Measurements from ENCODE around the gene ABCG5. TPM values are rescaled to one million over a fixed set of nuclear protein-coding genes. Genes with fewer than 3 reads are reported as not detected.

The ABCG5 gene
- total RNA-seq (not detected), total RNA-seq (0 to 0.08 (median 0) reads per million in 172 experiments)
- not detected for polyA plus RNA-seq (2013, experiment 1 of 2)
- polyA plus RNA-seq (2013, experiment 2 of 2): not detected

GRCh38 chr2:43838560-43839267, at the start of gene ABCG5, which contains the start of gene ABCG8:
Gene ABCG5, minus strand, starts transcription at chr2:43838839. Its CDS starts 160 bp downstream, at chr2:43838679.
Gene ABCG8, plus strand, starts transcription at chr2:43838971. Its CDS starts 83 bp downstream, at chr2:43839054.
- no peak within 1 kb of the TSS for H3K27ac Mint-ChIP-seq
- TF ChIP-seq, protein P1, sequence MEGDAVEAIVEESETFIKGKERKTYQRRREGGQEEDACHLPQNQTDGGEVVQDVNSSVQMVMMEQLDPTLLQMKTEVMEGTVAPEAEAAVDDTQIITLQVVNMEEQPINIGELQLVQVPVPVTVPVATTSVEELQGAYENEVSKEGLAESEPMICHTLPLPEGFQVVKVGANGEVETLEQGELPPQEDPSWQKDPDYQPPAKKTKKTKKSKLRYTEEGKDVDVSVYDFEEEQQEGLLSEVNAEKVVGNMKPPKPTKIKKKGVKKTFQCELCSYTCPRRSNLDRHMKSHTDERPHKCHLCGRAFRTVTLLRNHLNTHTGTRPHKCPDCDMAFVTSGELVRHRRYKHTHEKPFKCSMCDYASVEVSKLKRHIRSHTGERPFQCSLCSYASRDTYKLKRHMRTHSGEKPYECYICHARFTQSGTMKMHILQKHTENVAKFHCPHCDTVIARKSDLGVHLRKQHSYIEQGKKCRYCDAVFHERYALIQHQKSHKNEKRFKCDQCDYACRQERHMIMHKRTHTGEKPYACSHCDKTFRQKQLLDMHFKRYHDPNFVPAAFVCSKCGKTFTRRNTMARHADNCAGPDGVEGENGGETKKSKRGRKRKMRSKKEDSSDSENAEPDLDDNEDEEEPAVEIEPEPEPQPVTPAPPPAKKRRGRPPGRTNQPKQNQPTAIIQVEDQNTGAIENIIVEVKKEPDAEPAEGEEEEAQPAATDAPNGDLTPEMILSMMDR (IDR thresholded peaks at IDR 0.05): no peak

DNA sequence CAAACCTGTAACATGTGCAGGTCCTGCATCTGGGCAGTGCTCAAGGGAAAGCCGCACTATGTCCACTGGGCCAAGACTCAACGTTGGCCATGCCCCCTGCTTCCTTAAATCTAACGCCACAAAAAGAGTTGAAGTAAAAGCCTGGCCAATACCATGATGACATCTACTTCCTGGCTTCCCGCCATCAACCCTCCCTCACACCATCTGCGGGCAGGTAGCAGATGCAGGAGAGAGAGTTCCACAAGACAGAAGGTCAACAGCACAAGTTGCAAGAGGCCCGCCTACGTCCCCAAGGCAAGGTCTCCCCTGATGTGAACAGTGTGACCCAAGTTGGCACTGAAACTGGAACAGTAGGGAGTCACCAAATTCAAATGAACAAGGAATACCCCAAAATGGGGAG, 48.5 kb upstream of the ABCG5 start:
- H3K4me1 ChIP-seq (ENCODE audit: insufficient read depth, low read length): no peaks in the 10 kb centered on the region
- no peak overlapping the region for H3K27ac Mint-ChIP-seq
- no peak overlapping the region for H3K4me3 ChIP-seq (ENCODE audit: low read length)
- DNase-seq: no peak
- H3K9me3 Mint-ChIP-seq: no peaks in the 10 kb centered on the region
- H3K4me3 Mint-ChIP-seq: no peak overlapping the region
- peaks cover 43% of the 10 kb centered on the region for H3K36me3 ChIP-seq (ENCODE audit: insufficient read depth, low read length)
- TF ChIP-seq, protein P1 (IDR thresholded peaks at IDR 0.05): no peak
- H3K27ac ChIP-seq (ENCODE audit: low read depth in 1 of 2, low read length in 2 of 2): no peak overlapping the region
- H3K36me3 Mint-ChIP-seq (ENCODE audit: low read depth): peaks cover 58% of the 10 kb centered on the region
- POLR2A ChIA-PET: no interaction called here
- H3K27me3 Mint-ChIP-seq: no peaks in the 10 kb centered on the region
- ATAC-seq (ENCODE audit: poor library complexity): no peak
- CTCF ChIA-PET: no interaction called here
- H3K9me3 ChIP-seq (ENCODE audit: control insufficient read depth in 1 of 2, insufficient read depth in 1 of 2, low read length in 2 of 2): no peaks in the 10 kb centered on the region
- no peaks in the 10 kb centered on the region for H3K4me1 Mint-ChIP-seq (ENCODE audit: low read depth)
- no peaks in the 10 kb centered on the region for H3K27me3 ChIP-seq (ENCODE audit: control insufficient read depth in 1 of 2, insufficient read depth in 2 of 2, low read length in 2 of 2)
- intact Hi-C loops (cut with DNase I, micrococcal nuclease): no loop called here

More at GRCh38 chr2:43838560-43839267, at the start of gene ABCG5, which contains the start of gene ABCG8:
- POLR2A ChIA-PET: no interaction called here
- Histone ChIP-seq H3K36me3 (ENCODE audit: insufficient read depth, low read length) (no peaks in the 10 kb centered on the region), H3K4me3 (ENCODE audit: low read length) (no peak within 1 kb of the TSS), H3K27ac (ENCODE audit: low read depth in 1 of 2, low read length in 2 of 2) (no peak within 1 kb of the TSS), H3K4me1 (ENCODE audit: insufficient read depth, low read length) (no peaks in the 10 kb centered on the region), H3K9me3 (ENCODE audit: control insufficient read depth in 1 of 2, insufficient read depth in 1 of 2, low read length in 2 of 2) (no peaks in the 10 kb centered on the region), H3K27me3 (ENCODE audit: control insufficient read depth in 1 of 2, insufficient read depth in 2 of 2, low read length in 2 of 2) (no peaks in the 10 kb centered on the region)
- Mint-ChIP-seq H3K4me1 (ENCODE audit: low read depth) (no peaks in the 10 kb centered on the region), H3K36me3 (ENCODE audit: low read depth) (no peaks in the 10 kb centered on the region), H3K27me3 (no peaks in the 10 kb centered on the region), H3K9me3 (no peaks in the 10 kb centered on the region), H3K4me3 (no peak within 1 kb of the TSS)
- intact Hi-C loops (cut with DNase I, micrococcal nuclease): no loop called here
- DNase-seq: no peak
- no peak for ATAC-seq (ENCODE audit: poor library complexity)
- CTCF ChIA-PET: no interaction called here

GRCh38 chr2:43885132-43885632, 46.5 kb upstream of the ABCG5 start:
- Mint-ChIP-seq H3K9me3 (no peaks in the 10 kb centered on the region), H3K27me3 (no peaks in the 10 kb centered on the region), H3K36me3 (ENCODE audit: low read depth) (peaks cover 39% of the 10 kb centered on the region), H3K4me1 (ENCODE audit: low read depth) (no peaks in the 10 kb centered on the region), H3K27ac (no peak overlapping the region), H3K4me3 (no peak overlapping the region)
- Histone ChIP-seq H3K9me3 (ENCODE audit: control insufficient read depth in 1 of 2, insufficient read depth in 1 of 2, low read length in 2 of 2) (no peaks in the 10 kb centered on the region), H3K36me3 (ENCODE audit: insufficient read depth, low read length) (peaks cover 28% of the 10 kb centered on the region), H3K27ac (ENCODE audit: low read depth in 1 of 2, low read length in 2 of 2) (no peak overlapping the region), H3K27me3 (ENCODE audit: control insufficient read depth in 1 of 2, insufficient read depth in 2 of 2, low read length in 2 of 2) (no peaks in the 10 kb centered on the region), H3K4me1 (ENCODE audit: insufficient read depth, low read length) (no peaks in the 10 kb centered on the region), H3K4me3 (ENCODE audit: low read length) (no peak overlapping the region)
- intact Hi-C loops (cut with DNase I, micrococcal nuclease): no loop called here
- ATAC-seq (ENCODE audit: poor library complexity) (no peak), DNase-seq (no peak)
- ChIA-PET CTCF (no interaction called here), POLR2A (no interaction called here)
- TF ChIP-seq, protein P1 (IDR thresholded peaks at IDR 0.05): no peak

All from CD4-positive, alpha-beta T cell (primary cell).